ENCODE results near the gene FOXP1. TPM values are rescaled to one million over a fixed set of nuclear protein-coding genes. Genes with fewer than 3 reads are reported as not detected.
A peak's percentile ranks its signal among the peaks of the same experiment; 100 is the strongest.

FOXP1 gene
- total and polyA plus RNA-seq, 4 donors, result 4.9 to 35.4 (median 32.0) TPM

DNA sequence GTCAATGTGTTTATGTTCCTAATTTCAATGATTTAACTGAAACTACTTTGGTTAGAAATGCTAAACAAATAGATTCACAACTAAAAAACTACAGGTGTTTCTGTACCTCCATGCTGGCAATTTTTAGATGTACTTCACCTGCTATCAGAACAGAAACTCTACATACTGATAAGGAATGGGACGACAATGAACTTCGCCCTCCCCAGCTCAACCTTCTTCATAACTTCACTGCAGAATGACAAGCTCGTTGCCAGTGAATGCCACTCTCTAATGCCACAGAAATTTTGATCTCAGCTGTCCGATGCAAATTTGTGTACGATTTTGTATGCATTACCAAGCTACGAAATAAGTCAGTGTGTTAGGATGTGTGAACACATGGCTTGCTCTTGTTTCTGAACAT, 133.4 kb downstream of the FOXP1 start:
- no peak for DNase-seq (ENCODE audit: low spot score)
- 69% methylated on average over 6 of the region's 6 CpGs for WGBS
- peaks cover 0 to 17% (median 0%) of the 10 kb centered on the region in 4 donors for H3K4me1 ChIP-seq (ENCODE audit: control insufficient read depth in 4 of 4, insufficient read depth in 4 of 4, low read length in 3 of 4)
- H3K9me3 ChIP-seq (ENCODE audit: control insufficient read depth in 4 of 4, low read length in 3 of 4), result no peaks in the 10 kb centered on the region
- no peak overlapping the region for H3K9ac ChIP-seq (ENCODE audit: low read depth in 1 of 2, low read length in 2 of 2)
- no peak overlapping the region for H3K27ac ChIP-seq (ENCODE audit: low read depth in 1 of 2, low read length in 2 of 2)
- TF ChIP-seq TAF1 (conservative IDR thresholded peaks at IDR 0.05) (no peak), HNF4A (conservative IDR thresholded peaks at IDR 0.05) (peak; percentile 15 to 23), RAD21 (IDR thresholded peaks at IDR 0.05) (no peak)
- H3K27me3 ChIP-seq (ENCODE audit: control insufficient read depth in 4 of 4, insufficient read depth in 4 of 4, low read length in 3 of 4), result no peaks in the 10 kb centered on the region
- H3K36me3 ChIP-seq (ENCODE audit: control insufficient read depth in 4 of 4, insufficient read depth in 3 of 4, low read depth in 1 of 4, low read length in 3 of 4), result no peaks in the 10 kb centered on the region
- H3K4me3 ChIP-seq (ENCODE audit: low read depth in 1 of 3, low read length in 3 of 3), result no peak overlapping the region

DNA sequence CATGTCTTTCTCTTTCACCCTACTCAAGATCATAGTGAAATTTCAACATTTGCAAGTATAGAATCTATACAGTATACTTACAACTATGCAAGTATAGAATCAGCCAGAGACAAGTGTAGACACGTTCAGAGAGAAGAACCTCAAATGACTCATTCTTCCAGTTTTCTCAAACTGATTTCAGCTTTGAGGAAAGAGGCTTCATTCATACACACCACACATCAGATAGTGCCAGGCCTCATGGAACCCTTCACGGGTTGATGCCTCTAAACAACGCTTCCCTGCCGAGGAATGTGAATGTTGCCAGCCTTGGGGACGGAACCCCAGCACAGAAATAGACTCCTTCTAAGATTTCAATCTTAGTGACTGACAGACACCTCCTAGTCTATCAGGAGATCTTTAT, 135.7 kb downstream of the FOXP1 start:
- Histone ChIP-seq H3K27me3 (ENCODE audit: control insufficient read depth in 4 of 4, insufficient read depth in 4 of 4, low read length in 3 of 4) (no peaks in the 10 kb centered on the region), H3K9me3 (ENCODE audit: control insufficient read depth in 4 of 4, low read length in 3 of 4) (no peaks in the 10 kb centered on the region), H3K9ac (ENCODE audit: low read depth in 1 of 2, low read length in 2 of 2) (no peak overlapping the region), H3K4me1 (ENCODE audit: control insufficient read depth in 4 of 4, insufficient read depth in 4 of 4, low read length in 3 of 4) (peaks cover 0 to 6% (median 0%) of the 10 kb centered on the region in 4 donors), H3K4me3 (ENCODE audit: low read depth in 1 of 3, low read length in 3 of 3) (no peak overlapping the region), H3K27ac (ENCODE audit: low read depth in 1 of 2, low read length in 2 of 2) (no peak overlapping the region), H3K36me3 (ENCODE audit: control insufficient read depth in 4 of 4, insufficient read depth in 3 of 4, low read depth in 1 of 4, low read length in 3 of 4) (no peaks in the 10 kb centered on the region)
- WGBS, result 90% methylated on average over 5 of the region's 5 CpGs
- DNase-seq (ENCODE audit: low spot score), result no peak
- TF ChIP-seq, protein P1, sequence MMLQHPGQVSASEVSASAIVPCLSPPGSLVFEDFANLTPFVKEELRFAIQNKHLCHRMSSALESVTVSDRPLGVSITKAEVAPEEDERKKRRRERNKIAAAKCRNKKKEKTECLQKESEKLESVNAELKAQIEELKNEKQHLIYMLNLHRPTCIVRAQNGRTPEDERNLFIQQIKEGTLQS (IDR thresholded peaks at IDR 0.05), result no peak

DNA sequence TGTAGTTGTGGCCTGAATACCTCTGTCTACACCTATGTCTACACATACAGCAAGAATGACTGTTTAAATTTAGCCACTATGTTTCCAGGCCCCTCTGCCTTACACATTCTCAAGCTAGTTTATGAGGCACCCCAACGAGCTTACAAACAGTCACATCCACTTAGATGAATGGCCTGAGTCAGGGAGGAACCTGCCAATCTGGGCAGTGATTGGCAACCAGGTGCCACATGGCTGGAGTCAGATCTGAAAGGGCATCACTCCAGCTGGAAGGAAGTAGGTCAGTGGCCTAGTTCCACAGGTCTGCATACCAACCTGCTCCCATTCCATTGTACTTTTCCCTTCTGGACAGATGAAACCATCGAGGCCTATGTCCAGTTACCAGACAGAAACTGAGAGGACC, 136.3 kb downstream of the FOXP1 start:
- 41% methylated on average over 2 of the region's 2 CpGs for WGBS
- H3K4me1 ChIP-seq (ENCODE audit: control insufficient read depth in 4 of 4, insufficient read depth in 4 of 4, low read length in 3 of 4), result peaks cover 0 to 6% (median 0%) of the 10 kb centered on the region in 4 donors
- H3K27ac ChIP-seq (ENCODE audit: low read depth in 1 of 2, low read length in 2 of 2), result no peak overlapping the region
- no peaks in the 10 kb centered on the region for H3K27me3 ChIP-seq (ENCODE audit: control insufficient read depth in 4 of 4, insufficient read depth in 4 of 4, low read length in 3 of 4)
- TF ChIP-seq HNF4A (conservative IDR thresholded peaks at IDR 0.05) (peak in 1 of 2 donors; percentile 27), FOXA2 (IDR thresholded peaks at IDR 0.05) (no peak), NR2F2 (IDR thresholded peaks at IDR 0.05) (no peak), RAD21 (IDR thresholded peaks at IDR 0.05) (peak in 1 of 2 donors; percentile 4), YY1 (IDR thresholded peaks at IDR 0.05) (no peak), JUND (IDR thresholded peaks at IDR 0.05) (no peak)
- TF ChIP-seq, protein P2, sequence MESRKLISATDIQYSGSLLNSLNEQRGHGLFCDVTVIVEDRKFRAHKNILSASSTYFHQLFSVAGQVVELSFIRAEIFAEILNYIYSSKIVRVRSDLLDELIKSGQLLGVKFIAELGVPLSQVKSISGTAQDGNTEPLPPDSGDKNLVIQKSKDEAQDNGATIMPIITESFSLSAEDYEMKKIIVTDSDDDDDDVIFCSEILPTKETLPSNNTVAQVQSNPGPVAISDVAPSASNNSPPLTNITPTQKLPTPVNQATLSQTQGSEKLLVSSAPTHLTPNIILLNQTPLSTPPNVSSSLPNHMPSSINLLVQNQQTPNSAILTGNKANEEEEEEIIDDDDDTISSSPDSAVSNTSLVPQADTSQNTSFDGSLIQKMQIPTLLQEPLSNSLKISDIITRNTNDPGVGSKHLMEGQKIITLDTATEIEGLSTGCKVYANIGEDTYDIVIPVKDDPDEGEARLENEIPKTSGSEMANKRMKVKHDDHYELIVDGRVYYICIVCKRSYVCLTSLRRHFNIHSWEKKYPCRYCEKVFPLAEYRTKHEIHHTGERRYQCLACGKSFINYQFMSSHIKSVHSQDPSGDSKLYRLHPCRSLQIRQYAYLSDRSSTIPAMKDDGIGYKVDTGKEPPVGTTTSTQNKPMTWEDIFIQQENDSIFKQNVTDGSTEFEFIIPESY (IDR thresholded peaks at IDR 0.05), result no peak
- TF ChIP-seq, protein P3, sequence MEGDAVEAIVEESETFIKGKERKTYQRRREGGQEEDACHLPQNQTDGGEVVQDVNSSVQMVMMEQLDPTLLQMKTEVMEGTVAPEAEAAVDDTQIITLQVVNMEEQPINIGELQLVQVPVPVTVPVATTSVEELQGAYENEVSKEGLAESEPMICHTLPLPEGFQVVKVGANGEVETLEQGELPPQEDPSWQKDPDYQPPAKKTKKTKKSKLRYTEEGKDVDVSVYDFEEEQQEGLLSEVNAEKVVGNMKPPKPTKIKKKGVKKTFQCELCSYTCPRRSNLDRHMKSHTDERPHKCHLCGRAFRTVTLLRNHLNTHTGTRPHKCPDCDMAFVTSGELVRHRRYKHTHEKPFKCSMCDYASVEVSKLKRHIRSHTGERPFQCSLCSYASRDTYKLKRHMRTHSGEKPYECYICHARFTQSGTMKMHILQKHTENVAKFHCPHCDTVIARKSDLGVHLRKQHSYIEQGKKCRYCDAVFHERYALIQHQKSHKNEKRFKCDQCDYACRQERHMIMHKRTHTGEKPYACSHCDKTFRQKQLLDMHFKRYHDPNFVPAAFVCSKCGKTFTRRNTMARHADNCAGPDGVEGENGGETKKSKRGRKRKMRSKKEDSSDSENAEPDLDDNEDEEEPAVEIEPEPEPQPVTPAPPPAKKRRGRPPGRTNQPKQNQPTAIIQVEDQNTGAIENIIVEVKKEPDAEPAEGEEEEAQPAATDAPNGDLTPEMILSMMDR (IDR thresholded peaks at IDR 0.05; ENCODE audit: low read depth, low read length, missing input control), result no peak
- TF ChIP-seq, protein P1 (IDR thresholded peaks at IDR 0.05), result no peak
- TF ChIP-seq, protein P4, sequence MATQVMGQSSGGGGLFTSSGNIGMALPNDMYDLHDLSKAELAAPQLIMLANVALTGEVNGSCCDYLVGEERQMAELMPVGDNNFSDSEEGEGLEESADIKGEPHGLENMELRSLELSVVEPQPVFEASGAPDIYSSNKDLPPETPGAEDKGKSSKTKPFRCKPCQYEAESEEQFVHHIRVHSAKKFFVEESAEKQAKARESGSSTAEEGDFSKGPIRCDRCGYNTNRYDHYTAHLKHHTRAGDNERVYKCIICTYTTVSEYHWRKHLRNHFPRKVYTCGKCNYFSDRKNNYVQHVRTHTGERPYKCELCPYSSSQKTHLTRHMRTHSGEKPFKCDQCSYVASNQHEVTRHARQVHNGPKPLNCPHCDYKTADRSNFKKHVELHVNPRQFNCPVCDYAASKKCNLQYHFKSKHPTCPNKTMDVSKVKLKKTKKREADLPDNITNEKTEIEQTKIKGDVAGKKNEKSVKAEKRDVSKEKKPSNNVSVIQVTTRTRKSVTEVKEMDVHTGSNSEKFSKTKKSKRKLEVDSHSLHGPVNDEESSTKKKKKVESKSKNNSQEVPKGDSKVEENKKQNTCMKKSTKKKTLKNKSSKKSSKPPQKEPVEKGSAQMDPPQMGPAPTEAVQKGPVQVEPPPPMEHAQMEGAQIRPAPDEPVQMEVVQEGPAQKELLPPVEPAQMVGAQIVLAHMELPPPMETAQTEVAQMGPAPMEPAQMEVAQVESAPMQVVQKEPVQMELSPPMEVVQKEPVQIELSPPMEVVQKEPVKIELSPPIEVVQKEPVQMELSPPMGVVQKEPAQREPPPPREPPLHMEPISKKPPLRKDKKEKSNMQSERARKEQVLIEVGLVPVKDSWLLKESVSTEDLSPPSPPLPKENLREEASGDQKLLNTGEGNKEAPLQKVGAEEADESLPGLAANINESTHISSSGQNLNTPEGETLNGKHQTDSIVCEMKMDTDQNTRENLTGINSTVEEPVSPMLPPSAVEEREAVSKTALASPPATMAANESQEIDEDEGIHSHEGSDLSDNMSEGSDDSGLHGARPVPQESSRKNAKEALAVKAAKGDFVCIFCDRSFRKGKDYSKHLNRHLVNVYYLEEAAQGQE (IDR thresholded peaks at IDR 0.05), result no peak
- no peak overlapping the region for H3K4me3 ChIP-seq (ENCODE audit: low read depth in 1 of 3, low read length in 3 of 3)
- H3K9ac ChIP-seq (ENCODE audit: low read depth in 1 of 2, low read length in 2 of 2), result no peak overlapping the region
- no peak for DNase-seq (ENCODE audit: low spot score)
- H3K9me3 ChIP-seq (ENCODE audit: control insufficient read depth in 4 of 4, low read length in 3 of 4), result no peaks in the 10 kb centered on the region
- H3K36me3 ChIP-seq (ENCODE audit: control insufficient read depth in 4 of 4, insufficient read depth in 3 of 4, low read depth in 1 of 4, low read length in 3 of 4), result no peaks in the 10 kb centered on the region
